GM12874 (cell line): ENCODE results near the gene SEC16A.

Source experiments
- CTCF ChIP-seq: IDR thresholded peaks from 2 replicates; pipeline ENCODE4 v1.5.1; 2011; ENCODE audit warnings: low read depth, mild to moderate bottlenecking, control low read depth, low read length, moderate library complexity; ENCODE audit not compliant: insufficient read depth

Gene SEC16A

DNA sequence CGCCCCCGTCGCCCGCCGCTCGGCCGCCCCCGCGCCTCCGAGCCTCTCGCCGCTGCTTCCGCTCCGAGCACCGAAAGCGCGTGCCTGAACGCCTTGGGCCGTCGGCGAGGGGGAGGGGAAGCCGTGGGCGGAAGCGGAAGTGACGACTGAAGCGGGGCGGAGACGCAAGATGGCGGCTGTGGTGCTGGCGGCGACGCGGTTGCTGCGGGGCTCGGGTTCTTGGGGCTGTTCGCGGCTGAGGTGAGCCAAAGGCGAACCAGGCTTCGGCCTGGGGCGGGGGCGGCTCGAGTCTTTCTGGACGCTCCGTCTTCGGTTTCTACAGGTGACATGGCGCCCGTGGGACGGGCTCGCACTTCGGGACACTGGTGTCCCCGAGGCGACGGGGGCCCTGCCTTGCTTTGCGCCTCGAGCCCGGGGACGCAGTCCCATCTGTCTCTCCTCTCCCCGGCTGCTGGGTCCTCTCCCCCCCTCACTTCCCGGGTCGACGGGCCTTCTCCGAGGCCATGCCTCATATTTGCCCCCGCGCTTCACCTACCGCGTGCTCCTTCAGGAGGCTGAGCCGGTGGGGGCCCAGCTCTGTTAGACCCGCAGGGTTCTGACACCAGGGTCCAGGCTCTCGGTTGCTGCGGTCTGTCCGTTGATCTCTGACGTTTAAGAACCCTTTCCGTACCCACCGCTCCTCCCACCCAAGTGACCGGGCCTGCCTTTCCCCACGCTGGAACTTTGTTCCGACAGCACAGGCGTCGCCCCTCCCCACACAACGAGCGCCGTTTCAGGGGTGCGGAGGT lies 72.1 kb downstream of the SEC16A start, which contains the start of the genes ENTR1 and PMPCA:
Gene ENTR1, minus strand, starts transcription at position 115 of the 788 bp plus-strand sequence. CDS start 217 bp downstream, outside the sequence.
Gene PMPCA, plus strand, starts transcription at position 159 of the 788 bp plus-strand sequence. Its CDS starts 11 bp downstream, at position 170.
- no peak for TF ChIP-seq CTCF

- no peak for TF ChIP-seq CTCF
Measured at GRCh38 chr9:136409557-136410455, 73.0 kb downstream of the SEC16A start.

GRCh38 chr9:136407911-136408310 lies 74.9 kb downstream of the SEC16A start:
- TF ChIP-seq CTCF = no peak

- no peak for TF ChIP-seq CTCF
Measured at GRCh38 chr9:136405481-136405880, 77.4 kb downstream of the SEC16A start.

- TF ChIP-seq CTCF = no peak
Measured at GRCh38 chr9:136404801-136405136, 78.1 kb downstream of the SEC16A start.

DNA sequence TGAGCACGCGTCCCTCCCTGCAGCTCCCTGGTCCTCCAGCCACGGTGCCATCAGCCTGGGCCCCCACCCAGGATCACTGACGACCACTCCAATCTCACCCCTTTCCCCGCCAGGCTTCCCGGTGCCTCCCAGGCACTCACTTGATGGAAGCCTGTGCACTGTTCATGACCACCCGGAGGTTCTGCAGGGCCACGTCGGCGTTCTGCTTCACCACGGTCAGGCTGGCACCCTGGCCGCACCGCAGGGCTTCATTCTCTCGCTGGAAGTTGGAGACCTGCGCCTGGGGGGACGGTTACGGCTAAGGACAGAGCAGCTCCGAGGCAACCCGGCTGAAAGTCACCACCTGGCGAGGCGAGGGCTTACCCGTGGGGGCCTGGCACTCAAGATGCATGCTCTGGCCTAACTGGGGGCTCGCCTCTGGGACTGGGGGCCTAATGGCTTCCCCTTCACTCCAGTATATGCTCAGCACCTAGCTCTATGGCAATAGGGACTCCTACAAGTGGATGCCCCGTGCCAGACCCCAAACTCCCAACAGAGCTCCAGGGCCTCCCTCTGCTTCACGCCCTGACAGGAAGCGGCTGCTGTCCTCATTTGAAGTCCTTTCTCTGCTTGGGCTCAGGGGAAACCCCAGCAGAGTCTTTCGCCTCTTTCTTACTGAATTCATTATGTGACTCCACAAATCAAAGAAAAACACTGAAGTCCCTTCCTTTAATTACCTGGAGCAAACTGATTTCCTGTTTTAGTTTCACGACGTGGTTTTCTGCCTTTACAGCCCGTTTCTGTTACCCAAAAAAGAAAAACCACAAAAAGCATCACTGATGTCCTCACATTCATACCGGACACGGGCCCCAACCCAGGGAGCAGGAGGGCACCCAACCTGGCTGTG lies 78.7 kb downstream of the SEC16A start:
- no peak for TF ChIP-seq CTCF
